Measurements from ENCODE around the gene SPATA32.

GRCh38 chr17:45246861-45247428 lies 14.9 kb downstream of the SPATA32 start:
- TF ChIP-seq PATZ1 (CRISPR knock-in tag; IDR thresholded peaks at IDR 0.05; ENCODE audit: borderline replicate concordance) (no peak), ZFP3 (CRISPR knock-in tag; IDR thresholded peaks at IDR 0.05) (no peak), ARNTL (CRISPR knock-in tag; IDR thresholded peaks at IDR 0.05; ENCODE audit: borderline replicate concordance, low read depth) (no peak), TSHZ2 (CRISPR knock-in tag; IDR thresholded peaks at IDR 0.05) (no peak), ZFP30 (CRISPR knock-in tag; IDR thresholded peaks at IDR 0.05) (no peak), ISL1 (CRISPR knock-in tag; IDR thresholded peaks at IDR 0.05) (no peak), TOX (CRISPR knock-in tag; IDR thresholded peaks at IDR 0.05; ENCODE audit: borderline replicate concordance) (no peak), POU6F1 (CRISPR knock-in tag; IDR thresholded peaks at IDR 0.05; ENCODE audit: borderline replicate concordance, low read depth) (no peak)

All from SK-N-SH treated with all-trans-retinoic acid at 6 μM for 48 hours (cell line).